HEK293 (cell line): ENCODE results near the gene CARNS1.
A peak's percentile ranks its signal among the peaks of the same experiment; 100 is the strongest.

Experiments used
- BCL11A ChIP-seq: fragments of 450-650 bp; formaldehyde crosslinking; IDR thresholded peaks from 2 replicates; pipeline ENCODE4 v1.5.1; 2016; ENCODE audit warnings: low read depth, missing biosample characterization, missing genetic modification characterization
- HOXC10 ChIP-seq: sonication (generic); formaldehyde crosslinking; IDR thresholded peaks from 2 replicates; pipeline ENCODE4 v1.8.1; 2023; ENCODE audit warnings: mild to moderate bottlenecking, missing genetic modification reagents
- KLF10 ChIP-seq: fragments of 450-650 bp; IDR thresholded peaks from 2 replicates; pipeline ENCODE4 v1.5.1; 2018; ENCODE audit warnings: missing biosample characterization, mild to moderate bottlenecking, missing genetic modification characterization
- KLF7 ChIP-seq: fragments of 450-650 bp; formaldehyde crosslinking; IDR thresholded peaks from 2 replicates; pipeline ENCODE4 v1.5.1; 2016; ENCODE audit warnings: missing biosample characterization, missing genetic modification characterization, borderline replicate concordance
- PRDM1 ChIP-seq: fragments of 450-650 bp; formaldehyde crosslinking; IDR thresholded peaks from 2 replicates; pipeline ENCODE4; 2016; ENCODE audit warnings: missing biosample characterization, missing genetic modification characterization
- SCRT2 ChIP-seq: fragments of 450-650 bp; formaldehyde crosslinking; IDR thresholded peaks from 2 replicates; pipeline ENCODE4 v1.5.1; 2016; ENCODE audit warnings: missing biosample characterization, missing genetic modification characterization
- SP3 ChIP-seq: fragments of 450-650 bp; formaldehyde crosslinking; IDR thresholded peaks from 2 replicates; pipeline ENCODE4 v1.5.1; 2016; ENCODE audit warnings: missing biosample characterization, missing genetic modification characterization
- ZBTB48 ChIP-seq: fragments of 450-650 bp; formaldehyde crosslinking; IDR thresholded peaks from 2 replicates; pipeline ENCODE4 v1.5.1; 2016; ENCODE audit warnings: missing biosample characterization, missing genetic modification characterization
- ZFHX2 ChIP-seq: fragments of 450-650 bp; formaldehyde crosslinking; conservative IDR thresholded peaks from 2 replicates; pipeline ENCODE4 v1.5.1; 2016; ENCODE audit warnings: missing biosample characterization, missing genetic modification characterization
- ZFP41 ChIP-seq: fragments of 450-650 bp; formaldehyde crosslinking; IDR thresholded peaks from 2 replicates; pipeline ENCODE4 v1.5.1; 2016; ENCODE audit warnings: missing biosample characterization, missing genetic modification characterization, borderline replicate concordance
- ZNF132 ChIP-seq: fragments of 450-650 bp; formaldehyde crosslinking; IDR thresholded peaks from 2 replicates; pipeline ENCODE4 v1.5.1; 2017; ENCODE audit warnings: missing biosample characterization, missing genetic modification characterization, borderline replicate concordance
- ZNF133 ChIP-seq: fragments of 450-650 bp; formaldehyde crosslinking; IDR thresholded peaks from 2 replicates; pipeline ENCODE4 v1.5.1; 2016; ENCODE audit warnings: missing biosample characterization, missing genetic modification characterization
- ZNF239 ChIP-seq: fragments of 450-650 bp; formaldehyde crosslinking; IDR thresholded peaks from 2 replicates; pipeline ENCODE4 v1.5.1; 2016; ENCODE audit warnings: missing biosample characterization, missing genetic modification characterization
- ZNF48 ChIP-seq: fragments of 450-650 bp; formaldehyde crosslinking; IDR thresholded peaks from 2 replicates; pipeline ENCODE4 v1.5.1; 2016; ENCODE audit warnings: missing biosample characterization, missing genetic modification characterization
- ZNF530 ChIP-seq: fragments of 450-650 bp; formaldehyde crosslinking; IDR thresholded peaks from 2 replicates; pipeline ENCODE4 v1.5.1; 2016; ENCODE audit warnings: low read depth, missing biosample characterization, missing genetic modification characterization
- ZNF548 ChIP-seq: fragments of 450-650 bp; formaldehyde crosslinking; IDR thresholded peaks from 2 replicates; pipeline ENCODE4 v1.5.1; 2016; ENCODE audit warnings: missing biosample characterization, missing genetic modification characterization
- ZNF549 ChIP-seq: fragments of 450-650 bp; IDR thresholded peaks from 2 replicates; pipeline ENCODE4 v1.5.1; 2018; ENCODE audit warnings: missing biosample characterization, missing genetic modification characterization, mild to moderate bottlenecking, inconsistent platforms, moderate library complexity
- ZNF560 ChIP-seq: fragments of 450-650 bp; formaldehyde crosslinking; IDR thresholded peaks from 2 replicates; pipeline ENCODE4 v1.5.1; 2017; ENCODE audit warnings: missing biosample characterization, missing genetic modification characterization, borderline replicate concordance
- ZNF660 ChIP-seq: fragments of 450-650 bp; IDR thresholded peaks from 2 replicates; pipeline ENCODE4 v1.5.1; 2018; ENCODE audit warnings: missing biosample characterization, mild to moderate bottlenecking, missing genetic modification characterization
- ZNF704 ChIP-seq: fragments of 450-650 bp; formaldehyde crosslinking; IDR thresholded peaks from 2 replicates; pipeline ENCODE4 v1.5.1; 2016; ENCODE audit warnings: missing biosample characterization, missing genetic modification characterization
- ZSCAN23 ChIP-seq: fragments of 450-650 bp; formaldehyde crosslinking; IDR thresholded peaks from 2 replicates; pipeline ENCODE4 v1.5.1; 2016; ENCODE audit warnings: missing biosample characterization, missing genetic modification characterization
- TF ChIP-seq, protein P1 (sequence below): fragments of 450-650 bp; formaldehyde crosslinking; conservative IDR thresholded peaks from 2 replicates; pipeline ENCODE4 v1.5.1; 2016; ENCODE audit warnings: low read depth, missing biosample characterization, missing genetic modification characterization
- TF ChIP-seq, protein P2 (sequence below): fragments of 450-650 bp; formaldehyde crosslinking; optimal IDR thresholded peaks from 2 replicates; pipeline ENCODE3; 2016; ENCODE audit warnings: missing biosample characterization, mild to moderate bottlenecking, missing genetic modification characterization
- TF ChIP-seq, protein P3 (sequence below): fragments of 450-650 bp; formaldehyde crosslinking; IDR thresholded peaks from 2 replicates; pipeline ENCODE4 v1.5.0; 2017; ENCODE audit warnings: missing biosample characterization, missing genetic modification characterization, borderline replicate concordance
- TF ChIP-seq, protein P4 (sequence below): IDR thresholded peaks from 2 replicates; pipeline ENCODE4 v1.6.1; 2011; ENCODE audit warnings: mild to moderate bottlenecking, low read depth, low read length, borderline replicate concordance
- TF ChIP-seq, protein P5 (sequence below): fragments of 450-650 bp; formaldehyde crosslinking; IDR thresholded peaks from 2 replicates; pipeline ENCODE4 v1.5.1; 2016; ENCODE audit warnings: missing biosample characterization, missing genetic modification characterization
- TF ChIP-seq, protein P6 (sequence below): fragments of 450-650 bp; formaldehyde crosslinking; IDR thresholded peaks from 2 replicates; pipeline ENCODE4 v1.5.1; 2016; ENCODE audit warnings: missing biosample characterization, missing genetic modification characterization

Gene CARNS1

DNA sequence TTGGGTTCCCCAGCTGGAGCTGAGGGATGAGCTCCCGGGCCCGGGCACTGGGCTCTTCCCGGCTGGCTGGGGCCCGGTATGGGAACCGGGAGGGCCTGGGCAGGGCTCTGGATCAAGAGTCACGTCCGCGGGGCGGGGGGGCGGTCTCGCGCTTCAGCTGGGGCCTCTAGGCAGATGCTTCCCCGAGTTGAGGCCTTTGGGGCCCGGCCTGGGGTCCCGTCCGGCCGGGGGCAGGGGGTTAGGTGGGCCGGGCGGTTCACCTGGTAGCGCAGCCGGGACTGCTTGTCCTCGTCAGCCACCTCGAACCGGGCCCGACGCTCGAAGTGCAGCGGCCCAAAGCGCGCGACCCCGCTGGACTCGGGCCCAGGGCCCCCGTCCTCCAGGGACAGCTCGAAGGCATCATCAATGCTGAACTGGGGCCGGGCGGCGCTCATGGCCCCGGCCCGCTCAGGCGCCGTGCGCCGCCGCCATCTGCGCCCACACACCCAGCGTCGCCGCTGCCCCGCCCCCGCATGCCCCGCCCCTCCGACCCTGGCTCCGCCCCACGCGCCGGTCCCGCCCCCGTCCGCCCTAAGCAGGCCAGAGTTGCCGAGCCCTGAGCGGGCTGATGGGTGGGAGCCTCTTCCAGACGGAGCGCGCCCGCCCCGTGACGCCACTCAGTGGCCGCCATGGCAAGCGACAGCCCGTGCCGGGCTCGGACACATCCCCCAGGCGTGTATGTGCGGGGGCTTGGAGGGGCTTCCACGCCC is 53.5 kb downstream of the CARNS1 start, which contains the start of gene TMEM134 (continued):
- TF ChIP-seq, protein P1, sequence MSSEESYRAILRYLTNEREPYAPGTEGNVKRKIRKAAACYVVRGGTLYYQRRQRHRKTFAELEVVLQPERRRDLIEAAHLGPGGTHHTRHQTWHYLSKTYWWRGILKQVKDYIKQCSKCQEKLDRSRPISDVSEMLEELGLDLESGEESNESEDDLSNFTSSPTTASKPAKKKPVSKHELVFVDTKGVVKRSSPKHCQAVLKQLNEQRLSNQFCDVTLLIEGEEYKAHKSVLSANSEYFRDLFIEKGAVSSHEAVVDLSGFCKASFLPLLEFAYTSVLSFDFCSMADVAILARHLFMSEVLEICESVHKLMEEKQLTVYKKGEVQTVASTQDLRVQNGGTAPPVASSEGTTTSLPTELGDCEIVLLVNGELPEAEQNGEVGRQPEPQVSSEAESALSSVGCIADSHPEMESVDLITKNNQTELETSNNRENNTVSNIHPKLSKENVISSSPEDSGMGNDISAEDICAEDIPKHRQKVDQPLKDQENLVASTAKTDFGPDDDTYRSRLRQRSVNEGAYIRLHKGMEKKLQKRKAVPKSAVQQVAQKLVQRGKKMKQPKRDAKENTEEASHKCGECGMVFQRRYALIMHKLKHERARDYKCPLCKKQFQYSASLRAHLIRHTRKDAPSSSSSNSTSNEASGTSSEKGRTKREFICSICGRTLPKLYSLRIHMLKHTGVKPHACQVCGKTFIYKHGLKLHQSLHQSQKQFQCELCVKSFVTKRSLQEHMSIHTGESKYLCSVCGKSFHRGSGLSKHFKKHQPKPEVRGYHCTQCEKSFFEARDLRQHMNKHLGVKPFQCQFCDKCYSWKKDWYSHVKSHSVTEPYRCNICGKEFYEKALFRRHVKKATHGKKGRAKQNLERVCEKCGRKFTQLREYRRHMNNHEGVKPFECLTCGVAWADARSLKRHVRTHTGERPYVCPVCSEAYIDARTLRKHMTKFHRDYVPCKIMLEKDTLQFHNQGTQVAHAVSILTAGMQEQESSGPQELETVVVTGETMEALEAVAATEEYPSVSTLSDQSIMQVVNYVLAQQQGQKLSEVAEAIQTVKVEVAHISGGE (tag by site-specific recombination): no peak
- TF ChIP-seq, protein P2, sequence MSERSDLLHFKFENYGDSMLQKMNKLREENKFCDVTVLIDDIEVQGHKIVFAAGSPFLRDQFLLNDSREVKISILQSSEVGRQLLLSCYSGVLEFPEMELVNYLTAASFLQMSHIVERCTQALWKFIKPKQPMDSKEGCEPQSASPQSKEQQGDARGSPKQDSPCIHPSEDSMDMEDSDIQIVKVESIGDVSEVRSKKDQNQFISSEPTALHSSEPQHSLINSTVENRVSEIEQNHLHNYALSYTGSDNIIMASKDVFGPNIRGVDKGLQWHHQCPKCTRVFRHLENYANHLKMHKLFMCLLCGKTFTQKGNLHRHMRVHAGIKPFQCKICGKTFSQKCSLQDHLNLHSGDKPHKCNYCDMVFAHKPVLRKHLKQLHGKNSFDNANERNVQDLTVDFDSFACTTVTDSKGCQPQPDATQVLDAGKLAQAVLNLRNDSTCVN (tag by site-specific recombination): peak; percentile 83
- no peak for TF ChIP-seq PRDM1 (tag by site-specific recombination)
- no peak for TF ChIP-seq ZNF704
- no peak for TF ChIP-seq ZNF660 (tag by site-specific recombination)
- TF ChIP-seq ZSCAN23 (tag by site-specific recombination): no peak
- TF ChIP-seq ZNF132 (tag by site-specific recombination): no peak
- TF ChIP-seq, protein P3, sequence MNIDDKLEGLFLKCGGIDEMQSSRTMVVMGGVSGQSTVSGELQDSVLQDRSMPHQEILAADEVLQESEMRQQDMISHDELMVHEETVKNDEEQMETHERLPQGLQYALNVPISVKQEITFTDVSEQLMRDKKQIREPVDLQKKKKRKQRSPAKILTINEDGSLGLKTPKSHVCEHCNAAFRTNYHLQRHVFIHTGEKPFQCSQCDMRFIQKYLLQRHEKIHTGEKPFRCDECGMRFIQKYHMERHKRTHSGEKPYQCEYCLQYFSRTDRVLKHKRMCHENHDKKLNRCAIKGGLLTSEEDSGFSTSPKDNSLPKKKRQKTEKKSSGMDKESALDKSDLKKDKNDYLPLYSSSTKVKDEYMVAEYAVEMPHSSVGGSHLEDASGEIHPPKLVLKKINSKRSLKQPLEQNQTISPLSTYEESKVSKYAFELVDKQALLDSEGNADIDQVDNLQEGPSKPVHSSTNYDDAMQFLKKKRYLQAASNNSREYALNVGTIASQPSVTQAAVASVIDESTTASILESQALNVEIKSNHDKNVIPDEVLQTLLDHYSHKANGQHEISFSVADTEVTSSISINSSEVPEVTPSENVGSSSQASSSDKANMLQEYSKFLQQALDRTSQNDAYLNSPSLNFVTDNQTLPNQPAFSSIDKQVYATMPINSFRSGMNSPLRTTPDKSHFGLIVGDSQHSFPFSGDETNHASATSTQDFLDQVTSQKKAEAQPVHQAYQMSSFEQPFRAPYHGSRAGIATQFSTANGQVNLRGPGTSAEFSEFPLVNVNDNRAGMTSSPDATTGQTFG (tag by site-specific recombination): no peak
- no peak for TF ChIP-seq ZNF548 (tag by site-specific recombination)
- TF ChIP-seq SP3: peak; percentile 80
- no peak for TF ChIP-seq SCRT2 (tag by site-specific recombination)
- TF ChIP-seq ZNF48 (tag by site-specific recombination): no peak
- no peak for TF ChIP-seq HOXC10 (CRISPR knock-in tag)
- no peak for TF ChIP-seq ZNF549 (tag by site-specific recombination)
- TF ChIP-seq ZNF560 (tag by site-specific recombination): no peak
- no peak for TF ChIP-seq BCL11A (tag by site-specific recombination)
- TF ChIP-seq, protein P4, sequence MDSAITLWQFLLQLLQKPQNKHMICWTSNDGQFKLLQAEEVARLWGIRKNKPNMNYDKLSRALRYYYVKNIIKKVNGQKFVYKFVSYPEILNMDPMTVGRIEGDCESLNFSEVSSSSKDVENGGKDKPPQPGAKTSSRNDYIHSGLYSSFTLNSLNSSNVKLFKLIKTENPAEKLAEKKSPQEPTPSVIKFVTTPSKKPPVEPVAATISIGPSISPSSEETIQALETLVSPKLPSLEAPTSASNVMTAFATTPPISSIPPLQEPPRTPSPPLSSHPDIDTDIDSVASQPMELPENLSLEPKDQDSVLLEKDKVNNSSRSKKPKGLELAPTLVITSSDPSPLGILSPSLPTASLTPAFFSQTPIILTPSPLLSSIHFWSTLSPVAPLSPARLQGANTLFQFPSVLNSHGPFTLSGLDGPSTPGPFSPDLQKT: no peak
- TF ChIP-seq KLF7 (tag by site-specific recombination): no peak
- no peak for TF ChIP-seq ZNF530 (tag by site-specific recombination)
- TF ChIP-seq ZBTB48 (tag by site-specific recombination): peak; percentile 49; the same call in 1 of the 2 replicates
- TF ChIP-seq ZNF133 (tag by site-specific recombination): no peak
- no peak for TF ChIP-seq ZFP41
- TF ChIP-seq, protein P5, sequence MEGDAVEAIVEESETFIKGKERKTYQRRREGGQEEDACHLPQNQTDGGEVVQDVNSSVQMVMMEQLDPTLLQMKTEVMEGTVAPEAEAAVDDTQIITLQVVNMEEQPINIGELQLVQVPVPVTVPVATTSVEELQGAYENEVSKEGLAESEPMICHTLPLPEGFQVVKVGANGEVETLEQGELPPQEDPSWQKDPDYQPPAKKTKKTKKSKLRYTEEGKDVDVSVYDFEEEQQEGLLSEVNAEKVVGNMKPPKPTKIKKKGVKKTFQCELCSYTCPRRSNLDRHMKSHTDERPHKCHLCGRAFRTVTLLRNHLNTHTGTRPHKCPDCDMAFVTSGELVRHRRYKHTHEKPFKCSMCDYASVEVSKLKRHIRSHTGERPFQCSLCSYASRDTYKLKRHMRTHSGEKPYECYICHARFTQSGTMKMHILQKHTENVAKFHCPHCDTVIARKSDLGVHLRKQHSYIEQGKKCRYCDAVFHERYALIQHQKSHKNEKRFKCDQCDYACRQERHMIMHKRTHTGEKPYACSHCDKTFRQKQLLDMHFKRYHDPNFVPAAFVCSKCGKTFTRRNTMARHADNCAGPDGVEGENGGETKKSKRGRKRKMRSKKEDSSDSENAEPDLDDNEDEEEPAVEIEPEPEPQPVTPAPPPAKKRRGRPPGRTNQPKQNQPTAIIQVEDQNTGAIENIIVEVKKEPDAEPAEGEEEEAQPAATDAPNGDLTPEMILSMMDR: peak; percentile 64
- TF ChIP-seq ZFHX2 (tag by site-specific recombination): 0 out of 2 replicates have a peak, but pooled peaks have one; percentile 43
- no peak for TF ChIP-seq ZNF239 (tag by site-specific recombination)
- peak; percentile 70; the same call in 1 of the 2 replicates for TF ChIP-seq KLF10 (tag by site-specific recombination)
- TF ChIP-seq, protein P6, sequence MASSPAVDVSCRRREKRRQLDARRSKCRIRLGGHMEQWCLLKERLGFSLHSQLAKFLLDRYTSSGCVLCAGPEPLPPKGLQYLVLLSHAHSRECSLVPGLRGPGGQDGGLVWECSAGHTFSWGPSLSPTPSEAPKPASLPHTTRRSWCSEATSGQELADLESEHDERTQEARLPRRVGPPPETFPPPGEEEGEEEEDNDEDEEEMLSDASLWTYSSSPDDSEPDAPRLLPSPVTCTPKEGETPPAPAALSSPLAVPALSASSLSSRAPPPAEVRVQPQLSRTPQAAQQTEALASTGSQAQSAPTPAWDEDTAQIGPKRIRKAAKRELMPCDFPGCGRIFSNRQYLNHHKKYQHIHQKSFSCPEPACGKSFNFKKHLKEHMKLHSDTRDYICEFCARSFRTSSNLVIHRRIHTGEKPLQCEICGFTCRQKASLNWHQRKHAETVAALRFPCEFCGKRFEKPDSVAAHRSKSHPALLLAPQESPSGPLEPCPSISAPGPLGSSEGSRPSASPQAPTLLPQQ (tag by site-specific recombination): 0 out of 2 replicates have a peak, but pooled peaks have one; percentile 20
